HL-60/S4 treated with retinoic acid at 250 ng/mL for 4 days and 3 days (cell line): ENCODE results near the gene SAMD1.
"Not testable (repeated sequence)": the region's sequence is repeated elsewhere in the genome, so short reads cannot be mapped to it uniquely, and the experiment has no call there.

ENCODE experiments used
- in situ Hi-C: fragments of 300-500 bp; cut with MboI; formaldehyde crosslinking; loops from 2 replicates; pipeline ENCODE4 v1.7.0; 2022; ENCODE audit warnings: low sequenced_read_pairs

Gene SAMD1

GRCh38 chr19:14042659-14043608 lies 47.6 kb downstream of the SAMD1 start:
- in situ Hi-C loops: not testable (repeated sequence)

- in situ Hi-C loops: no loop called here
Measured at GRCh38 chr19:14039181-14039580, 51.4 kb downstream of the SAMD1 start.
